ENCODE data around the gene TRABD.

The TRABD gene

GRCh38 chr22:50178471-50178864, 7.2 kb upstream of the TRABD start:
- H3K4me3 ChIP-seq (ENCODE audit: low read length): no peak overlapping the region
- TF ChIP-seq, protein P1, sequence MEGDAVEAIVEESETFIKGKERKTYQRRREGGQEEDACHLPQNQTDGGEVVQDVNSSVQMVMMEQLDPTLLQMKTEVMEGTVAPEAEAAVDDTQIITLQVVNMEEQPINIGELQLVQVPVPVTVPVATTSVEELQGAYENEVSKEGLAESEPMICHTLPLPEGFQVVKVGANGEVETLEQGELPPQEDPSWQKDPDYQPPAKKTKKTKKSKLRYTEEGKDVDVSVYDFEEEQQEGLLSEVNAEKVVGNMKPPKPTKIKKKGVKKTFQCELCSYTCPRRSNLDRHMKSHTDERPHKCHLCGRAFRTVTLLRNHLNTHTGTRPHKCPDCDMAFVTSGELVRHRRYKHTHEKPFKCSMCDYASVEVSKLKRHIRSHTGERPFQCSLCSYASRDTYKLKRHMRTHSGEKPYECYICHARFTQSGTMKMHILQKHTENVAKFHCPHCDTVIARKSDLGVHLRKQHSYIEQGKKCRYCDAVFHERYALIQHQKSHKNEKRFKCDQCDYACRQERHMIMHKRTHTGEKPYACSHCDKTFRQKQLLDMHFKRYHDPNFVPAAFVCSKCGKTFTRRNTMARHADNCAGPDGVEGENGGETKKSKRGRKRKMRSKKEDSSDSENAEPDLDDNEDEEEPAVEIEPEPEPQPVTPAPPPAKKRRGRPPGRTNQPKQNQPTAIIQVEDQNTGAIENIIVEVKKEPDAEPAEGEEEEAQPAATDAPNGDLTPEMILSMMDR (conservative IDR thresholded peaks at IDR 0.05; ENCODE audit: low read depth, low read length): no peak
- DNase-seq (ENCODE audit: low read depth): no peak

GRCh38 chr22:50178871-50179869, 6.5 kb upstream of the TRABD start:
- TF ChIP-seq, protein P1 (conservative IDR thresholded peaks at IDR 0.05; ENCODE audit: low read depth, low read length): no peak
- DNase-seq (ENCODE audit: low read depth): no peak
- no peak overlapping the region for H3K4me3 ChIP-seq (ENCODE audit: low read length)

DNA sequence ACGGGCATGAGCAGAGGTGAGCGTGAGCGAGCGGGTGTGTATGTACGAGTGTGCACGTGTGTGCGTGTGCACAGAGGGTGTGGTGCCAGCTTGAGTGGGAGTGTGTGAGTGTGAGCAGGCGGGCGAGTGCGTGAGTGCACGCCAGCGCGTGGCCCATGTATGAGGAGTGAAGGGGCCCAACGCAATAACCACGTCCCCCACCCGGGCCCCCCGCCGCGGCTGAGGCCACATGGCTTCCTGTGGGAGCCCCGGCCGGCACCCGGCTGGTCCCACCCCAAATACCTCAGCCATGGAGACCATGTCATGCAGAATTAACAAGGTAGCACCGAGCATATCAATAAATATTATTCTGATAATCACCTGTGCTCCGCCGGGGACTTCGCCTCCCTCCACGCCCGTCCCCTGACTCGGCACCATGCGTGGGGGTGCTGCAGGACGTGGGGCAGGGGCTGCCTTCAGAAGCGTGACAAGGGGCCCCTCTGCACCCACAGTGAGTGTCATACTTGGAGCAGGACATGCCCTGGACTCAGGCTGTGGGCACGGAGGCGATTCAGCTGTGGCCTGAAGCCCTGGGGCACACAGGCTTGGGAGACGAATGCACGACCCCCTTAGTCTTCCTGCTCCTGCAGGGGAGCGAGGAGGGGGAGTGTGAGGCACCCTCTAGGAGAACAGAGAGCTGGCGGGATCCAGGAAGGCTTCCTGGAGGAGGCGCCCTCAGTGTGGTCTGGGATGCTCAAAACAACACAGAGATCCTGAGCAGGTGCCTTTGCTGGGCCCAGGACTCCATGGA, 5.6 kb upstream of the TRABD start:
- no peak for DNase-seq (ENCODE audit: low read depth)
- no peak overlapping the region for H3K4me3 ChIP-seq (ENCODE audit: low read length)
- TF ChIP-seq, protein P1 (conservative IDR thresholded peaks at IDR 0.05; ENCODE audit: low read depth, low read length): no peak

DNA sequence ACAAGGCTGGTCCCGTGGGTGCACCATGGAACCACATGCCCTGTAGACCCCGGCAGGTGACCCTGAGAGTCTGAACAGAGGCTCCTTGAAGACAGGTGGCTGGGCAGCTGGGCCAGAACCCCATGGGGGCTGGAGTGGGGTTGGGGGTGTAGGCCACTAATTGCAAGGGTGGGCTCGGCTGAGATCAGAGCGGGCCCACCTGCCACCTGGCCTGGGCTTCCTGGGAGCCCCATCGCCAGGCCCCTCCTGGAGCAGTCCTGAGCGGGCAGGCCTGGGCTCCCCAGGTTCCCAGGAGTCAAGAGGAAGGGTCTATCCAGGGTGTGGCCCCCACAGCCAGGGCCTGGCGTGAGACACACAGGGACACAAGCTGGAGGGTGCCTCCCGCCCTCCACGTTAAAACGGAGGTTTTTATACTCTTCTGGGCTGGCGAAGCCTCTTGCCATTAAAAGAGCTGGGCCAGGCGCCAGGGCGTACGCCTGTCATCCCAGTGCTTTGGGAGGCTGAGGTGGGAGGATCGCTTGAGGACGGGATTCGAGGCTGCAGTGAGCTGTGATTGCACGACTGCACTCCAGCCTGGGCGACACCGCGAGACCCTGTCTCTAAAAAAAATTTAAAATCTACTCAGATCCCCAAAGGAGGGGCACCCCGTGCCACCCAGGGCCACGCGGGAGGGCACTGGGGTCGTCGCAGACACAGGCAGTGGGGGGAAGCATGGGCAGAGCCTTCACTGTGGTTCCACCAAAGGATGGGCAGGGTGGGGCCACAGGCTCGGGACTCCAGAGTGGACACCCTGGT, 4.8 kb upstream of the TRABD start:
- DNase-seq (ENCODE audit: low read depth): no peak
- H3K4me3 ChIP-seq (ENCODE audit: low read length): no peak overlapping the region
- TF ChIP-seq, protein P1 (conservative IDR thresholded peaks at IDR 0.05; ENCODE audit: low read depth, low read length): no peak

DNA sequence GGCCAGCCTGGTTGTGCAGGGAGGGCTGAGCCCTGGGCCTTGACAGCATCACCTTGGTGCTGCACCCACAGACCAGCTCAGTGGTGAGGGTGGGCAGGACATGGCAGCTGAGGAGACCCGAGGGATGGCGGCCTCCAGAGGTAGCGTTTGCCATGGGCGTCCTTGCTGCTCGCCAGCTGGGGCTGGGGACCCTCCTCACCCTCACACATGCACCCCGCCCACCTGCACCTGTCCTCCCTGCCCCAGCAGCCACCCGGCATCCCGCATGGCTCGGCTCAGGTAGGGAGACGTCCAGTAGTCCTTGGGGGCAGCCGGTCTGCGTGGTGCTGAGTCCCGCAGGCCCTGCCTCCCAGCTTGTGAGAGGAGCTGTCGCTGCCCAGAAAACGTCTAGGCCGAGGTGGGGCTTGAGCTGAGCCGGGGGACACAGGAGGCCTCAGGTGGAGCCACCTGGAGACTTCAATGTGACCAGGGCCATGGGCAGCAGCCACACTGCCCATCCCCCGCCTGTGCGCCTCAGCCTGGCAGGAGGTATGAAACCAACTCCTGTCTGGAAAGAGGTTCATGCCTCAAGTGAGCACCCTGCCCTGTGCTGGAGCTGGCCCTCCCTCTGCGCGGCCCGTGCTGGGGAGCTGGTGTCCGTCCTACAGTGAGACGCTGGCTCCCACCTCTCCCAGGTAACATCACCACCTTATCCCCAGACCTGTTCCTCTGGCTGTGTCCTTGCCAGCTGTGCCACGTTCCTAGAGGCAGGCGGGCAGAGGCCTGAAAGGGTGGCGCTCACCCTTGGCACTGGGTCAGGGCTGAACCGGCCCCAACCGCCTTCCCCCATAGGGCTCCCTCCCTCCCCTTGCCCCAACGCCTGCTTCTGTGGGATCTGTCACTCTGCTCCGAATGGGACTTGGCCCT, 3.3 kb upstream of the TRABD start:
- TF ChIP-seq, protein P1 (conservative IDR thresholded peaks at IDR 0.05; ENCODE audit: low read depth, low read length): no peak
- H3K4me3 ChIP-seq (ENCODE audit: low read length): no peak overlapping the region
- no peak for DNase-seq (ENCODE audit: low read depth)
